H1 (cell line): ENCODE results near the gene PHC3. TPM values are rescaled to one million over a fixed set of nuclear protein-coding genes. Genes with fewer than 3 reads are reported as not detected.

Experiments
- CTCF ChIA-PET: fragments of 300-600 bp; sonication (Branson Sonifier 250); formaldehyde crosslinking; loops from one replicate; lab custom pipeline; 2021; ENCODE audit not compliant: partially characterized antibody; lab: Charles Lee
- POLR2A ChIA-PET: fragments of 300-600 bp; sonication (Branson Sonifier 250); formaldehyde crosslinking; loops from one replicate; lab custom pipeline; 2021; ENCODE audit warnings: inconsistent platforms; ENCODE audit not compliant: partially characterized antibody; lab: Charles Lee
- DNase-seq, 2 experiments: peaks; one replicate each; pipeline versions ENCODE4 v3.0.0 to v3.0.0-alpha.2; 2010 to 2022; ENCODE audit warnings: low spot score in 2 of 2, low read depth in 1 of 2, mixed read lengths in 1 of 2
- FAIRE-seq: peaks from 2 replicates; lab custom pipeline; 2011; peaks lifted over from hg19 to GRCh38; lab: Jason Lieb, UNC
- H2AFZ ChIP-seq: 2 replicates; pipeline ENCODE4 v1.8.1; 2012; ENCODE audit warnings: low read length, inconsistent platforms
- H2AK5ac ChIP-seq: 2 replicates; pipeline ENCODE4 v1.6.1; 2013; ENCODE audit warnings: low read depth, low read length
- H2BK120ac ChIP-seq: replicated peaks from 2 replicates; pipeline ENCODE3; 2013; ENCODE audit warnings: low read depth, low read length, inconsistent platforms
- H2BK12ac ChIP-seq: 2 replicates; pipeline ENCODE4 v1.6.1; 2013; ENCODE audit warnings: low read depth, low read length
- H2BK15ac ChIP-seq: 2 replicates; pipeline ENCODE4 v1.6.1; 2013; ENCODE audit warnings: low read length
- H2BK20ac ChIP-seq: 2 replicates; pipeline ENCODE4 v1.6.1; 2013; ENCODE audit warnings: low read length
- H2BK5ac ChIP-seq: 2 replicates; pipeline ENCODE4 v1.6.1; 2013; ENCODE audit warnings: low read depth, low read length
- H3K14ac ChIP-seq: 2 replicates; pipeline ENCODE4 v1.6.1; 2013; ENCODE audit warnings: inconsistent platforms; ENCODE audit not compliant: insufficient read length
- H3K18ac ChIP-seq: 2 replicates; pipeline ENCODE4 v1.6.1; 2013; ENCODE audit warnings: low read length; ENCODE audit errors: extremely low read depth
- H3K23ac ChIP-seq: 2 replicates; pipeline ENCODE4 v1.6.1; 2013; ENCODE audit warnings: inconsistent platforms; ENCODE audit not compliant: insufficient read length
- H3K23me2 ChIP-seq: 2 replicates; pipeline ENCODE4 v1.6.1; 2013; ENCODE audit warnings: low read depth, low read length
- H3K27ac ChIP-seq: 2 replicates; pipeline ENCODE4 v1.6.1; 2011; ENCODE audit warnings: low read depth, low read length, inconsistent platforms
- H3K27me3 ChIP-seq, 4 experiments: replicated peaks in 1 of 4; 1 replicate in 1 of 4; 2 replicates in 3 of 4; pipeline versions ENCODE4 v1.6.1 to v1.8.1; 2011 to 2013; ENCODE audit warnings: low read length in 3 of 4, mild to moderate bottlenecking in 3 of 4, inconsistent platforms in 2 of 4, mixed read lengths in 2 of 4, moderate library complexity in 1 of 4; ENCODE audit not compliant: control insufficient read depth in 3 of 4, insufficient read depth in 3 of 4; ENCODE audit errors: extremely low read depth in 1 of 4
- H3K36me3 ChIP-seq, 4 experiments: 2 replicates each; pipeline versions ENCODE4 v1.6.1 to v1.8.1; 2011 to 2013; ENCODE audit warnings: mild to moderate bottlenecking in 4 of 4, low read length in 3 of 4, moderate library complexity in 2 of 4, control low read depth in 1 of 4, inconsistent platforms in 1 of 4; ENCODE audit not compliant: insufficient read depth in 4 of 4, control insufficient read depth in 2 of 4
- H3K4ac ChIP-seq: replicated peaks from 2 replicates; pipeline ENCODE3; 2013; ENCODE audit warnings: low read length, low read depth, mixed read lengths, inconsistent platforms; ENCODE audit not compliant: insufficient read length
- H3K4me1 ChIP-seq, 4 experiments: replicated peaks in 1 of 4; 1 replicate in 1 of 4; 2 replicates in 3 of 4; pipeline versions ENCODE4 v1.6.1 to v1.8.1; 2011 to 2013; ENCODE audit warnings: low read length in 3 of 4, inconsistent platforms in 2 of 4, mixed read lengths in 1 of 4; ENCODE audit not compliant: insufficient read depth in 4 of 4, control insufficient read depth in 3 of 4
- H3K4me2 ChIP-seq, 2 experiments: 2 replicates each; pipeline versions ENCODE4 v1.6.1 to v1.8.1; 2011 to 2013; ENCODE audit warnings: low read depth in 2 of 2, low read length in 2 of 2, control low read depth in 1 of 2, inconsistent platforms in 1 of 2, mild to moderate bottlenecking in 1 of 2; ENCODE audit not compliant: insufficient read depth in 1 of 2
- H3K4me3 ChIP-seq, 4 experiments: fragments of 200-600, 300-600 bp in 1 of 4; sonication (generic), shearing (Covaris generic), sonication (Bioruptor Twin) in 1 of 4; 2 replicates each; pipeline versions ENCODE4 v1.5.1 to v1.8.1; 2011 to 2016; ENCODE audit warnings: low read length in 4 of 4, low read depth in 3 of 4, control low read depth in 2 of 4, inconsistent platforms in 2 of 4, mild to moderate bottlenecking in 2 of 4, mixed read lengths in 1 of 4, moderate library complexity in 1 of 4; ENCODE audit not compliant: insufficient read depth in 2 of 4; ENCODE audit errors: extremely low read depth in 1 of 4
- H3K56ac ChIP-seq: replicated peaks from 2 replicates; pipeline ENCODE3; 2013; ENCODE audit warnings: low read depth, mild to moderate bottlenecking, mixed read lengths, low read length, inconsistent platforms; ENCODE audit not compliant: insufficient read length
- H3K79me1 ChIP-seq: 2 replicates; pipeline ENCODE4 v1.6.1; 2013; ENCODE audit warnings: low read depth, low read length, control low read depth
- H3K79me2 ChIP-seq, 2 experiments: 2 replicates each; pipeline versions ENCODE4 v1.6.1 to v1.8.1; 2012 to 2013; ENCODE audit warnings: low read length in 2 of 2, mild to moderate bottlenecking in 2 of 2, inconsistent platforms in 1 of 2; ENCODE audit not compliant: insufficient read depth in 2 of 2, control insufficient read depth in 1 of 2
- H3K9ac ChIP-seq, 4 experiments: replicated peaks in 1 of 4; 1 replicate in 1 of 4; 2 replicates in 3 of 4; pipeline versions ENCODE4 v1.6.1 to v1.8.1; 2011 to 2013; ENCODE audit warnings: low read depth in 3 of 4, low read length in 3 of 4, control low read depth in 2 of 4, mild to moderate bottlenecking in 2 of 4, moderate library complexity in 2 of 4, inconsistent platforms in 1 of 4; ENCODE audit errors: extremely low read depth in 1 of 4
- H3K9me3 ChIP-seq, 2 experiments: 2 replicates each; pipeline versions ENCODE4 v1.6.1 to v1.8.1; 2012 to 2013; ENCODE audit warnings: mild to moderate bottlenecking in 2 of 2, moderate library complexity in 2 of 2, control low read depth in 1 of 2, inconsistent platforms in 1 of 2, low read depth in 1 of 2, low read length in 1 of 2, mixed read lengths in 1 of 2; ENCODE audit not compliant: insufficient read depth in 2 of 2
- H4K20me1 ChIP-seq, 2 experiments: replicated peaks in 1 of 2; 2 replicates each; pipeline versions ENCODE3 to v1.8.1; 2011 to 2013; ENCODE audit warnings: inconsistent platforms in 2 of 2, low read length in 2 of 2, mild to moderate bottlenecking in 1 of 2; ENCODE audit not compliant: insufficient read depth in 2 of 2, control insufficient read depth in 1 of 2
- H4K5ac ChIP-seq: 2 replicates; pipeline ENCODE4 v1.6.1; 2013; ENCODE audit warnings: low read length, low read depth, mixed read lengths, inconsistent platforms; ENCODE audit not compliant: insufficient read length
- H4K8ac ChIP-seq: 2 replicates; pipeline ENCODE4 v1.8.0; 2013; ENCODE audit warnings: mild to moderate bottlenecking, moderate library complexity, low read length, inconsistent platforms; ENCODE audit not compliant: insufficient read depth; ENCODE audit errors: extremely low read depth
- H4K91ac ChIP-seq: replicated peaks from 2 replicates; pipeline ENCODE3; 2013; ENCODE audit warnings: low read length, mixed read lengths, inconsistent platforms; ENCODE audit not compliant: insufficient read length
- NRF1 ChIP-seq: IDR thresholded peaks from 2 replicates; pipeline ENCODE4 v1.6.1; 2011; ENCODE audit warnings: mild to moderate bottlenecking, low read depth, low read length, improper control_type of control experiment
- POLR2AphosphoS5 ChIP-seq: IDR thresholded peaks from 2 replicates; pipeline ENCODE4 v1.6.1; 2011; ENCODE audit warnings: low read depth, low read length
- WGBS, 2 experiments: shearing (Covaris generic) in 1 of 2; methylation state at CpG; one replicate each; pipeline versions ENCODE4 v1.1.6 to v1.1.7; 2013 to 2015; ENCODE audit warnings: low lambda C conversion rate in 2 of 2, mixed read lengths in 2 of 2, inconsistent platforms in 1 of 2, low coverage in 1 of 2, missing lambda C conversion rate in 1 of 2; ENCODE audit not compliant: insufficient replicate concordance in 2 of 2, insufficient coverage in 1 of 2, insufficient read length in 1 of 2; ENCODE audit errors: extremely low coverage in 1 of 2, missing lambda C conversion rate in 1 of 2; 5-methylcytosine and 5-hydroxymethylcytosine counted together
- polyA plus RNA-seq, 7 experiments: library from polyadenylated mRNA; depleted of rRNA in 3 of 7; stranded (reverse) in 5 of 7; unstranded in 2 of 7; fragments of >200 nt in 5 of 7; fragments of 200-250 nt in 2 of 7; gene quantifications; 1 replicate in 5 of 7; 2 replicates in 1 of 7; 4 replicates in 1 of 7; pipeline versions ENCODE4 v1.2.1 to v1.2.3, GENCODE V29; 2011 to 2013; ENCODE audit warnings: missing spikeins in 2 of 7, mixed read lengths in 2 of 7
- total RNA-seq: library from RNA; stranded (reverse); fragmentation: NEBNext Ultra II Directional; extraction: Animal tissue kit (Norgen Biotek cat#: 25700); gene quantifications from 2 replicates; pipeline ENCODE4 v1.2.1, GENCODE V29; 2021

PHC3 gene
- total and polyA plus RNA-seq, 2 of the 8 experiments (the other 6 are each of a cell fraction or from before 2014, with no cell fraction given), result 26.4 to 29.2 TPM

DNA sequence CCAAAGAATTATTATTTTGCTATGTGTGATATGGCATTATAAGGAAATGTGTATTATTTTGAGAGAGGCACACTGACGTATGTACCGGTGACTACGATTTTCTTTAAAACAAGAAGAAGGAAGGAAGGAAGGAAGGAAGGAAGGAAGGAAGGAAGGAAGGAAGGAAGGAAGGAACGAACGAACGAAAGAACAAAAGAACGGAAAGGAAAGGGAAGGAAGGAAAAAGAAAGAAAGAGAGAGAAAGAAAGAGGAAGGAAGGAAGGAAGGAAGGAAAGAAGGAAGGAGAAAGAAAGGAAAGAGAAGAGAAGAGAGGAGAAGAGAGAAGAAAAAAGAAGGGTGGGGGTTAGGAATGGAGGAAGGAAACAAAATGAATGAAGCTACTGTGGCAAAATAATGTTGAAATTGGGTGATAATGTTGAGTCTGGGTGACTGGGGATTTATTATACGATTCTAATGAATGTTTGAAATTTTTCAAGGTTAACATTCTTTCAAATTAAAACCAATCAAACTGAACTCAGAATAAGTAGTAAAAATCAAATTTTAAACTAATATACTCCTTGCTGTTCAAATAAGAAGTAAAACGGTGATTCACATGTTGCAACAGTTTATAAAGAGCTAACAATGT lies 70.3 kb downstream of the PHC3 start:
- no peak overlapping the region for H2BK12ac ChIP-seq
- peaks cover 0 to 37% (median 3%) of the 10 kb centered on the region in 4 experiments; a peak in 3 of 8 replicates for H3K36me3 ChIP-seq
- H4K20me1 ChIP-seq, result no peaks in the 10 kb centered on the region
- H3K27ac ChIP-seq, result no peak overlapping the region
- H4K91ac ChIP-seq, result no peak overlapping the region
- H3K4ac ChIP-seq, result no peak overlapping the region
- no peak overlapping the region for H2BK5ac ChIP-seq
- H3K14ac ChIP-seq, result no peak overlapping the region
- H3K79me1 ChIP-seq, result no peaks in the 10 kb centered on the region; the same call in 1 of the 2 replicates
- H2AFZ ChIP-seq, result no peak overlapping the region
- 80% methylated on average over 9 of the region's 9 CpGs; no CpG with 5 or more reads in 1 of the 2 experiments for WGBS, 2 experiments
- no peak overlapping the region for H3K4me2 ChIP-seq
- no peak overlapping the region for H3K4me3 ChIP-seq
- no peaks in the 10 kb centered on the region for H3K9me3 ChIP-seq
- no peaks in the 10 kb centered on the region for H3K79me2 ChIP-seq
- H3K56ac ChIP-seq, result no peak overlapping the region
- no peaks in the 10 kb centered on the region for H3K23me2 ChIP-seq
- H2BK120ac ChIP-seq, result no peak overlapping the region
- CTCF ChIA-PET, result interaction anchor here (0.5 to 1.1 kb wide), 2 partner anchors 25 to 49 kb away, joined by 3 to 5 read pairs; no protein-coding TSS in a partner anchor
- no peak overlapping the region for H4K5ac ChIP-seq
- FAIRE-seq, result no peak
- no peak overlapping the region for H3K23ac ChIP-seq
- no peak for TF ChIP-seq POLR2AphosphoS5
- TF ChIP-seq NRF1, result no peak
- no peak overlapping the region for H4K8ac ChIP-seq
- no peak overlapping the region for H3K9ac ChIP-seq
- H3K27me3 ChIP-seq, result no peaks in the 10 kb centered on the region
- DNase-seq, result no peak
- no peaks in the 10 kb centered on the region for H3K4me1 ChIP-seq
- H2BK20ac ChIP-seq, result no peak overlapping the region
- H2BK15ac ChIP-seq, result no peak overlapping the region
- H3K18ac ChIP-seq, result no peak overlapping the region
- POLR2A ChIA-PET, result no interaction called here
- H2AK5ac ChIP-seq, result no peak overlapping the region
